H1 (cell line): ENCODE results near the gene KDM5A.

Experiments
- BCL11A ChIP-seq, 2 experiments: IDR thresholded peaks; one replicate each; pipeline ENCODE4 v1.6.1; 2011; ENCODE audit warnings: low read depth in 2 of 2, low read length in 2 of 2, mild to moderate bottlenecking in 2 of 2
- EP300 ChIP-seq, 2 experiments: IDR thresholded peaks; 1 replicate in 1 of 2; 2 replicates in 1 of 2; pipeline ENCODE4 v1.6.1; 2011 to 2012; ENCODE audit warnings: low read depth in 2 of 2, low read length in 2 of 2, mild to moderate bottlenecking in 2 of 2, borderline replicate concordance in 1 of 2, inconsistent platforms in 1 of 2, moderate library complexity in 1 of 2
- EZH2 ChIP-seq: fragments of 200-600 bp; sonication (generic); IDR thresholded peaks from 2 replicates; pipeline ENCODE4 v1.7.1; 2012; ENCODE audit warnings: low read depth, mild to moderate bottlenecking, moderate library complexity, low read length, inconsistent platforms; ENCODE audit not compliant: severe bottlenecking
- NANOG ChIP-seq: IDR thresholded peaks from 2 replicates; pipeline ENCODE4 v1.6.1; 2011; ENCODE audit warnings: low read length, low read depth, mild to moderate bottlenecking, inconsistent platforms; ENCODE audit not compliant: insufficient read depth, poor library complexity, severe bottlenecking
- POLR2A ChIP-seq, 2 experiments: IDR thresholded peaks; 1 replicate in 1 of 2; 2 replicates in 1 of 2; pipeline ENCODE4 v1.6.1; 2011; ENCODE audit warnings: low read depth in 2 of 2, low read length in 2 of 2, mild to moderate bottlenecking in 2 of 2; ENCODE audit errors: control extremely low read depth in 1 of 2
- POLR2AphosphoS5 ChIP-seq: IDR thresholded peaks from 2 replicates; pipeline ENCODE4 v1.6.1; 2011; ENCODE audit warnings: low read depth, low read length
- RFX5 ChIP-seq: IDR thresholded peaks from 2 replicates; pipeline ENCODE4 v1.6.1; 2011; ENCODE audit warnings: low read depth, low read length, improper control_type of control experiment, borderline replicate concordance
- SIN3A ChIP-seq, 2 experiments: IDR thresholded peaks in 1 of 2; conservative IDR thresholded peaks in 1 of 2; 2 replicates each; pipeline ENCODE4 v1.6.1; 2011 to 2012; ENCODE audit warnings: low read length in 2 of 2, improper control_type of control experiment in 1 of 2, low read depth in 1 of 2, mild to moderate bottlenecking in 1 of 2
- TAF1 ChIP-seq: IDR thresholded peaks from 2 replicates; pipeline ENCODE4 v1.6.1; 2011; ENCODE audit warnings: mild to moderate bottlenecking, low read depth, low read length
- TF ChIP-seq, protein P1 (sequence below), 3 experiments: IDR thresholded peaks; 1 replicate in 2 of 3; 2 replicates in 1 of 3; pipeline versions ENCODE4 v1.5.1 to v1.6.1; 2011; ENCODE audit warnings: low read length in 3 of 3, mild to moderate bottlenecking in 3 of 3, inconsistent platforms in 2 of 3, low read depth in 1 of 3, moderate library complexity in 1 of 3; ENCODE audit not compliant: insufficient read depth in 1 of 3; ENCODE audit errors: control extremely low read depth in 1 of 3
- TF ChIP-seq, protein P2 (sequence below): IDR thresholded peaks from 2 replicates; pipeline ENCODE4 v1.6.1; 2011; ENCODE audit warnings: low read length, improper control_type of control experiment
- TF ChIP-seq, protein P3 (sequence below): IDR thresholded peaks from 2 replicates; pipeline ENCODE4 v1.6.1; 2012; ENCODE audit warnings: inconsistent platforms

DNA sequence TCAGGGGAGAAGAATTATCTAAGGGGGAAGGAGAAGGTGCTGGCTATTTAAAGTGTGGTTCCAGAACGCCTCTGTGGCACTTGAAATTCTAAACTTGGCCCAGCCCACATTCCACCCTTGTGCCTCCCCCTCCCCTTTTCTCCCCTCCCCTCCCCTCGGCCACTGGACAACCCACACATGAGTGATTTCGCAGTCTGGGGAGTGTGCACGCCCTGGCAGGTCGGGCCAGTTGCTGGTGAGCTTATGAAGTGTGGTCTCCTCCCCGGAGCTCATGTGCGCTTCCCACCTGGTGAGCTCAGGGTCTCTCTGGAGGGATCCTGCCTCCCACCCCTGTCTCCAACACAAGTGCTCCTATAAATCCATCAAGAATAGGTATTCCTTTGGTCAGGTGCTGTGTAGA is 126.3 kb downstream of the KDM5A start, which contains the start of gene SLC6A13:
- no peak for TF ChIP-seq EZH2
- TF ChIP-seq TAF1 = no peak
- TF ChIP-seq, protein P1, sequence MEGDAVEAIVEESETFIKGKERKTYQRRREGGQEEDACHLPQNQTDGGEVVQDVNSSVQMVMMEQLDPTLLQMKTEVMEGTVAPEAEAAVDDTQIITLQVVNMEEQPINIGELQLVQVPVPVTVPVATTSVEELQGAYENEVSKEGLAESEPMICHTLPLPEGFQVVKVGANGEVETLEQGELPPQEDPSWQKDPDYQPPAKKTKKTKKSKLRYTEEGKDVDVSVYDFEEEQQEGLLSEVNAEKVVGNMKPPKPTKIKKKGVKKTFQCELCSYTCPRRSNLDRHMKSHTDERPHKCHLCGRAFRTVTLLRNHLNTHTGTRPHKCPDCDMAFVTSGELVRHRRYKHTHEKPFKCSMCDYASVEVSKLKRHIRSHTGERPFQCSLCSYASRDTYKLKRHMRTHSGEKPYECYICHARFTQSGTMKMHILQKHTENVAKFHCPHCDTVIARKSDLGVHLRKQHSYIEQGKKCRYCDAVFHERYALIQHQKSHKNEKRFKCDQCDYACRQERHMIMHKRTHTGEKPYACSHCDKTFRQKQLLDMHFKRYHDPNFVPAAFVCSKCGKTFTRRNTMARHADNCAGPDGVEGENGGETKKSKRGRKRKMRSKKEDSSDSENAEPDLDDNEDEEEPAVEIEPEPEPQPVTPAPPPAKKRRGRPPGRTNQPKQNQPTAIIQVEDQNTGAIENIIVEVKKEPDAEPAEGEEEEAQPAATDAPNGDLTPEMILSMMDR (IDR thresholded peaks at IDR 0.05; ENCODE audit: control extremely low read depth in 1 of 3, insufficient read depth in 1 of 3, low read depth in 1 of 3, low read length in 3 of 3) = no peak
- no peak for TF ChIP-seq NANOG
- TF ChIP-seq, protein P2, sequence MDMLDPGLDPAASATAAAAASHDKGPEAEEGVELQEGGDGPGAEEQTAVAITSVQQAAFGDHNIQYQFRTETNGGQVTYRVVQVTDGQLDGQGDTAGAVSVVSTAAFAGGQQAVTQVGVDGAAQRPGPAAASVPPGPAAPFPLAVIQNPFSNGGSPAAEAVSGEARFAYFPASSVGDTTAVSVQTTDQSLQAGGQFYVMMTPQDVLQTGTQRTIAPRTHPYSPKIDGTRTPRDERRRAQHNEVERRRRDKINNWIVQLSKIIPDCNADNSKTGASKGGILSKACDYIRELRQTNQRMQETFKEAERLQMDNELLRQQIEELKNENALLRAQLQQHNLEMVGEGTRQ = no peak
- TF ChIP-seq SIN3A (conservative IDR thresholded peaks at IDR 0.05 in 1 of 2, IDR thresholded peaks at IDR 0.05 in 1 of 2; ENCODE audit: low read depth in 1 of 2, low read length in 2 of 2) = no peak
- no peak for TF ChIP-seq RFX5
- TF ChIP-seq POLR2AphosphoS5 = no peak
- no peak for TF ChIP-seq POLR2A (IDR thresholded peaks at IDR 0.05; ENCODE audit: control extremely low read depth in 1 of 2, low read depth in 2 of 2, low read length in 2 of 2)
- no peak for TF ChIP-seq EP300 (IDR thresholded peaks at IDR 0.05; ENCODE audit: borderline replicate concordance in 1 of 2, low read depth in 2 of 2, low read length in 2 of 2)
- TF ChIP-seq, protein P3, sequence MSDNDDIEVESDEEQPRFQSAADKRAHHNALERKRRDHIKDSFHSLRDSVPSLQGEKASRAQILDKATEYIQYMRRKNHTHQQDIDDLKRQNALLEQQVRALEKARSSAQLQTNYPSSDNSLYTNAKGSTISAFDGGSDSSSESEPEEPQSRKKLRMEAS = no peak
- TF ChIP-seq BCL11A (IDR thresholded peaks at IDR 0.05; ENCODE audit: low read depth in 2 of 2, low read length in 2 of 2) = no peak
